Esophagus muscularis mucosa (tissue), 4 donors: Measurements from ENCODE around the gene ZBTB46. TPM values are rescaled to one million over a fixed set of nuclear protein-coding genes. Genes with fewer than 3 reads are reported as not detected.
A peak's percentile ranks its signal among the peaks of the same experiment; 100 is the strongest.

Experiments
- DNase-seq: peaks from one replicate; pipeline ENCODE4 v3.0.0-alpha.2; 2017; ENCODE audit errors: extremely low spot score
- H3K27ac ChIP-seq, 4 donors: fragments of 200-600 bp; sonication (generic); replicated peaks in 1 of 4; 1 replicate in 3 of 4; 2 replicates in 1 of 4; pipeline ENCODE4 v1.5.1; 2016 to 2019; ENCODE audit warnings: mild to moderate bottlenecking in 1 of 4
- H3K27me3 ChIP-seq, 4 donors: fragments of 200-600 bp; sonication (generic); one replicate each; pipeline versions ENCODE4 v1.5.1 to v1.6.0; 2016 to 2019
- H3K36me3 ChIP-seq, 4 donors: fragments of 200-600 bp; sonication (generic); one replicate each; pipeline ENCODE4 v1.5.1; 2016 to 2019
- H3K4me1 ChIP-seq, 4 donors: fragments of 200-600 bp; sonication (generic); one replicate each; pipeline ENCODE4 v1.5.1; 2016 to 2019
- H3K4me3 ChIP-seq, 4 donors: fragments of 200-600 bp; sonication (generic); 1 replicate in 2 of 4; 2 replicates in 2 of 4; pipeline ENCODE4 v1.5.1; 2016 to 2019; ENCODE audit warnings: mild to moderate bottlenecking in 4 of 4, moderate library complexity in 1 of 4
- H3K9me3 ChIP-seq, 4 donors: fragments of 200-600 bp; sonication (generic); 1 replicate in 3 of 4; 2 replicates in 1 of 4; pipeline ENCODE4 v1.5.1; 2016 to 2019
- CTCF ChIP-seq, 3 experiments: fragments of 200-600 bp in 2 of 3; fragments of 450-650 bp in 1 of 3; sonication (generic) in 2 of 3; IDR thresholded peaks; one replicate each; pipeline ENCODE4 v1.5.1; 2017 to 2019; ENCODE audit warnings: antibody characterized with exemption in 3 of 3, mild to moderate bottlenecking in 2 of 3, moderate library complexity in 1 of 3
- EP300 ChIP-seq: sonication (generic); formaldehyde crosslinking; IDR thresholded peaks from one replicate; pipeline ENCODE4 v1.6.1; 2017; ENCODE audit warnings: antibody characterized with exemption
- POLR2A ChIP-seq: fragments of 450-650 bp; IDR thresholded peaks from one replicate; pipeline ENCODE4 v1.6.1; 2017; ENCODE audit warnings: antibody characterized with exemption, moderate library complexity, mild to moderate bottlenecking, low read depth
- POLR2AphosphoS5 ChIP-seq, 2 donors: sonication (generic); formaldehyde crosslinking; IDR thresholded peaks; one replicate each; pipeline ENCODE4 v1.6.1; 2017; ENCODE audit warnings: antibody characterized with exemption in 2 of 2
- WGBS: methylation state at CpG from one replicate; pipeline ENCODE4 v1.1.5; 2018; 5-methylcytosine and 5-hydroxymethylcytosine counted together
- intact Hi-C: fragments of 100-400 bp; cut with DNase I; formaldehyde crosslinking; loops from one replicate; pipeline ENCODE4 v1.15.1; 2023
- total RNA-seq, 4 donors: library from RNA; depleted of rRNA; stranded (reverse); fragments of >200 nt; gene quantifications; one replicate each; pipeline versions ENCODE4 v1.1.0 to v1.2.1, GENCODE V29; 2016

The ZBTB46 gene
- total RNA-seq, 4 donors from 2014 or later = 9.6 to 22.8 (median 13.8) TPM

DNA sequence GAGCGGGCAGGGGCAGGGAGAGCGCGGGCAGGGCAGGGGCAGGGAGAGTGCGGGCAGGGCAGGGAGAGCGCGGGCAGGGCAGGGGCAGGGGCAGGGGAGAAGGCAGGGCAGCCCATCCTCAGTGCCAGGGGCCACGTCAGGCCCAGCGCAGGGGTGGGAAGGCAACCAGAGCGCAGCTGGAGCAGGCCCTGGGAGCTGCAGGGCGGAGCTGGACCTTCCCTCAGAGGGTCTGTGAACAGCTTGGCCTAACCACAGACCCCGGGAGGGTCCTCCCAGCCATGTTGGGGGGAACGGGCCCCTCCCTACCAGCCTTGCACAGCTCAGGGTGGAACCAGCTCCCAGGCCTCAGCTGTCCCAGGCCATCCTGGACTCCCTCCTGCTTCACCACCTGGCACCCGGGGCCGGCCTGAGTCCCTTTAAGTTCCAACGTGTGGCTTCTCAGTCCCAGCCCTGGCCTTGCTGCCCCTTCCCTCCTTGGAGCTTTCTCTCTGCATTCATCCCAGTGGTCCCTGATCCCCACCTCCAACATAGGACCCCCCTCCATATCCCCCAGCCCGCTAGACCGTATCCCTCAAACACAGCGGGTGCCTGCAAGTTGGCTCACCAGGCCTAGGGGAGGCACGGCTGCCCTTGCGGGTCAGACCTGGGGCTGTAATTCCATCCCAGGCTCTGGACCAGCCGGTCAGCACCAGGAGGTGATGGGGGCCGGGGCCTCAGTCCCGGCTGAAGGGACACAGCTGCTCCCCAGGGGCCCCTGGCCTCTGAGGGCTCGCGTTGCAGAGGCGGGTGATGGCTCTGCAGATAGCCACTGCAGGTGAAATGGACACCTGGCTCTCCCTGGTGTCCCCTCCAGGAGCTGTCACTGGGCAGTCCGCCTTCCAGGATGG, 5.6 kb upstream of the ZBTB46 start:
- no peak for DNase-seq
- H3K27ac ChIP-seq = peak overlapping the region in 1 of 4 donors; percentile 20
- H3K9me3 ChIP-seq = no peaks in the 10 kb centered on the region
- TF ChIP-seq CTCF (IDR thresholded peaks at IDR 0.05) (no peak), POLR2A (no peak), EP300 (no peak), POLR2AphosphoS5 (IDR thresholded peaks at IDR 0.05) (no peak)
- no peak overlapping the region for H3K4me3 ChIP-seq
- 86% methylated on average over 24 of the region's 27 CpGs for WGBS
- no peaks in the 10 kb centered on the region for H3K36me3 ChIP-seq
- H3K27me3 ChIP-seq = peaks cover 0 to 6% (median 0%) of the 10 kb centered on the region in 4 donors
- peaks cover 35 to 40% (median 37%) of the 10 kb centered on the region in 4 donors for H3K4me1 ChIP-seq
- intact Hi-C loops = no loop called here

DNA sequence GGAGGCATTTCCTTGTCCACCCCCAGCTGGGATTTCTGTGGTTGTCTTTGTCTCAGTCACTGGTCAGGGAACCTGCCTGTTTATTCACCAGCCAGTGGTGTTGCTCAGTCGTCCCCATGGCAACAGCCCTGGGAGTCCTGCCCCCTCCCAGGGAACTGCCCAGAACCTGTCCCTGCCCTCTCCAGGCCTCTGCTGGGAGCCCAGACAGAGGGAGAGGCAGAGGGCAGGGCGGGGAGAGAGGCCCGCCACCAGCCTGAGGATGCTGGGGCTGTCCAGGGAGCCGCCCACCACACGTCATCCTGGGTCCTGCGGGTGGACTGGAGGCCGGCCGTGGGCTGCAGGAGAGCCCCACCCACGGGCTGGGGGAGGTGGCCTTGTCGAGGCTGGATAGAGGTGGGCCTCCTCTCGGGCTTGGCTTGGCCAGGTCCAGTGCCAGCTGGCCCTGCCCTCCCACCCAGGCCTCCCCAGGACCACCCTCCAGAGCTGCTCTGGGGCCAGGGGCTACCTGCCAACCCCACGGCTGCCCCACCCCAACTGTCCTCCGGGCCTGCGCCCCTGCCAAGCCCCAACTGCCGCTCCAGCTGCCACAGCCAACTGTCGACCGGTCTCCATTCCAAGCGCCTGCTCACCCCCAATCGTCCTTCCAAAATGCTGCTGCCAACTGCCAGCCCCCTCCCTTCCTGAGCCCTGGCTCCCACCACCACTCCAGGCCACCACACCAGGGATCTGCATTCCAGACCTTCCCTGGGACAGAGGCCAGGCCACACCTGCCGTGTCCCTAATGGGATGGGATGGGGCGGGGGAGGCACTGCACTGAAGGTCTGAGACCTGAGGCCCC, 4.2 kb upstream of the ZBTB46 start:
- Histone ChIP-seq H3K27ac (peak overlapping the region; percentile 68 to 76 (median 71)), H3K36me3 (no peaks in the 10 kb centered on the region), H3K4me1 (peaks cover 35 to 46% (median 42%) of the 10 kb centered on the region in 4 donors), H3K27me3 (peaks cover 0 to 12% (median 0%) of the 10 kb centered on the region in 4 donors), H3K9me3 (no peaks in the 10 kb centered on the region), H3K4me3 (peak overlapping the region in 1 of 4 donors; percentile 3)
- no peak for DNase-seq
- 38% methylated on average over 16 of the region's 21 CpGs for WGBS
- intact Hi-C loops = no loop called here
- TF ChIP-seq POLR2AphosphoS5 (IDR thresholded peaks at IDR 0.05) = peak in 1 of 2 donors; percentile 46
- no peak for TF ChIP-seq POLR2A
- TF ChIP-seq EP300 = no peak
- TF ChIP-seq CTCF (IDR thresholded peaks at IDR 0.05) = no peak

GRCh38 chr20:63834491-63834880, 3.4 kb upstream of the ZBTB46 start:
- peak overlapping the region; percentile 68 to 76 (median 71) for H3K27ac ChIP-seq
- peaks cover 35 to 54% (median 49%) of the 10 kb centered on the region in 4 donors for H3K4me1 ChIP-seq
- intact Hi-C loops = no loop called here
- 93% methylated on average over 7 of the region's 9 CpGs for WGBS
- no peak for TF ChIP-seq POLR2AphosphoS5 (IDR thresholded peaks at IDR 0.05)
- no peak for TF ChIP-seq CTCF (IDR thresholded peaks at IDR 0.05)
- TF ChIP-seq POLR2A = no peak
- TF ChIP-seq EP300 = no peak
- H3K36me3 ChIP-seq = no peaks in the 10 kb centered on the region
- DNase-seq = no peak
- H3K4me3 ChIP-seq = no peak overlapping the region
- H3K27me3 ChIP-seq = peaks cover 0 to 20% (median 0%) of the 10 kb centered on the region in 4 donors
- no peaks in the 10 kb centered on the region for H3K9me3 ChIP-seq

DNA sequence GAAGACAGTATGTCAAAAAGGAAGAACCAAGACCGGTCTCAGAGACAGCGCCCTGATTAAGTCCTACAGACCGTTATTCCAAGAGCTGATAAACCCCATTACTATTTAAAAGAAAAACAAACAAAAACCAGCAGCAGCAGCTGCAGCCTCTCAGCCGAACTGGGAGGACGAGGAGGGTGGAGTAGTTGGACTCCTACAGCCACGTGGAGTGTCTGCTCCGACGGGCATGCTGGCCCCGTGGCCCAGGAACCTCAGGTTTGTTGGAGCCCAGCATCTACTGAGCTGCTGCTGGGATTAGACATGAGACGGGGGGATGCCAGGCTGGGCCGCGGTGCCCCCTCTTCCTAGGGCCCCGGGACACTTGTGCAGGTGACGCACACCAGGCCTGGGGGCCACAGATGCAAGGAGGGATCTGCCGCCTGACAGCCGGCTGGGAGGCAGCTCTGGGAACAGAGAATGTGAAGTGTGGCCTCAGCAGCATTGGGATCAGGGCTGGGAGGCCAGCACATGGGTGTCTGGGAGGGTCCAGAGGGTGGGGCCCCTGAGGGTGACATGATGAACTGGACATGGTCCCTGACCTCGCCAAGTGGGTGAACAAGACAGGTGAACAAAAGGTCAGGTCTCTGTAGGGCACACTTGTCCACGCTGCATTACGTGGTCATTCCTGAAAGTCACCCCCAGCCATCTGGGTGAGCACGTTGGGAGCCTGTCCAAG, 2.9 kb upstream of the ZBTB46 start:
- no peaks in the 10 kb centered on the region for H3K36me3 ChIP-seq
- DNase-seq = no peak
- H3K27ac ChIP-seq = peak overlapping the region; percentile 68 to 76 (median 71)
- H3K9me3 ChIP-seq = no peaks in the 10 kb centered on the region
- TF ChIP-seq EP300 = no peak
- TF ChIP-seq POLR2AphosphoS5 (IDR thresholded peaks at IDR 0.05) = no peak
- no peak for TF ChIP-seq POLR2A
- no peak for TF ChIP-seq CTCF (IDR thresholded peaks at IDR 0.05)
- intact Hi-C loops = no loop called here
- H3K27me3 ChIP-seq = peaks cover 0 to 25% (median 0%) of the 10 kb centered on the region in 4 donors
- WGBS = 71% methylated on average over 15 of the region's 20 CpGs
- no peak overlapping the region for H3K4me3 ChIP-seq
- H3K4me1 ChIP-seq = peaks cover 35 to 59% (median 54%) of the 10 kb centered on the region in 4 donors
